SK-N-SH treated with all-trans-retinoic acid at 6 μM for 48 hours (cell line): ENCODE data around the gene SORCS1.
"Not testable (repeated sequence)": the region's sequence is repeated elsewhere in the genome, so short reads cannot be mapped to it uniquely, and the experiment has no call there.

Experiments
- ATAC-seq: fragments of 200-7000 bp; cut with Tn5 transposase; 3 replicates; pipeline ENCODE4 v1.9.1; 2020; ENCODE audit warnings: mild to moderate bottlenecking, moderate library complexity
- ARNTL ChIP-seq: fragments of 450-650 bp; formaldehyde crosslinking; IDR thresholded peaks from 2 replicates; pipeline ENCODE4 v1.5.0; 2020; ENCODE audit warnings: low read depth, mild to moderate bottlenecking, moderate library complexity, borderline replicate concordance
- BACH2 ChIP-seq: fragments of 250-450 bp; sonication (Bioruptor Pico); IDR thresholded peaks from 2 replicates; pipeline ENCODE4 v1.9.0; 2021; ENCODE audit warnings: mild to moderate bottlenecking, borderline replicate concordance
- CREB5 ChIP-seq: fragments of 250-450 bp; sonication (Bioruptor Pico); IDR thresholded peaks from 2 replicates; pipeline ENCODE4 v1.5.1; 2020; ENCODE audit warnings: low read depth, mild to moderate bottlenecking, moderate library complexity
- CSDC2 ChIP-seq: fragments of 250-450 bp; sonication (Bioruptor Pico); IDR thresholded peaks from 2 replicates; pipeline ENCODE4 v1.5.0; 2020; ENCODE audit warnings: mild to moderate bottlenecking, moderate library complexity
- CSRNP3 ChIP-seq: fragments of 250-450 bp; sonication (Bioruptor Pico); IDR thresholded peaks from 2 replicates; pipeline ENCODE4 v1.5.1; 2021; ENCODE audit warnings: mild to moderate bottlenecking, moderate library complexity
- ESRRG ChIP-seq: fragments of 250-450 bp; sonication (Bioruptor Pico); IDR thresholded peaks from 2 replicates; pipeline ENCODE4 v1.6.1; 2021; ENCODE audit warnings: mild to moderate bottlenecking
- GLIS3 ChIP-seq: fragments of 250-450 bp; sonication (Bioruptor Pico); IDR thresholded peaks from 2 replicates; pipeline ENCODE4 v1.5.0; 2020; ENCODE audit warnings: mild to moderate bottlenecking, moderate library complexity
- OSR1 ChIP-seq: fragments of 250-450 bp; sonication (Bioruptor Pico); IDR thresholded peaks from 2 replicates; pipeline ENCODE4 v1.8.0; 2022; ENCODE audit warnings: moderate library complexity, mild to moderate bottlenecking, inconsistent platforms
- PATZ1 ChIP-seq: fragments of 250-450 bp; sonication (Bioruptor Pico); IDR thresholded peaks from 2 replicates; pipeline ENCODE4 v1.8.0; 2020; ENCODE audit warnings: mild to moderate bottlenecking, moderate library complexity, borderline replicate concordance
- POU6F1 ChIP-seq: fragments of 250-450 bp; sonication (Bioruptor Pico); IDR thresholded peaks from 2 replicates; pipeline ENCODE4 v1.8.0; 2021; ENCODE audit warnings: low read depth, mild to moderate bottlenecking, moderate library complexity, borderline replicate concordance
- RARB ChIP-seq: fragments of 250-450 bp; sonication (Bioruptor Pico); IDR thresholded peaks from 2 replicates; pipeline ENCODE4 v1.8.0; 2021; ENCODE audit warnings: mild to moderate bottlenecking, moderate library complexity
- SNAI2 ChIP-seq: fragments of 250-450 bp; sonication (Bioruptor Pico); IDR thresholded peaks from 2 replicates; pipeline ENCODE4 v1.5.0; 2020; ENCODE audit warnings: mild to moderate bottlenecking, moderate library complexity
- TCF4 ChIP-seq: fragments of 250-450 bp; sonication (Bioruptor Pico); IDR thresholded peaks from 2 replicates; pipeline ENCODE4 v1.8.0; 2021; ENCODE audit warnings: mild to moderate bottlenecking, moderate library complexity, borderline replicate concordance
- TSHZ2 ChIP-seq: fragments of 250-450 bp; sonication (Bioruptor Pico); IDR thresholded peaks from 2 replicates; pipeline ENCODE4 v1.5.0; 2020; ENCODE audit warnings: mild to moderate bottlenecking, moderate library complexity
- ZFP3 ChIP-seq: fragments of 250-450 bp; sonication (Bioruptor Pico); IDR thresholded peaks from 2 replicates; pipeline ENCODE4 v1.5.0; 2020; ENCODE audit warnings: mild to moderate bottlenecking, moderate library complexity
- ZFP30 ChIP-seq: fragments of 450-650 bp; formaldehyde crosslinking; IDR thresholded peaks from 2 replicates; pipeline ENCODE4 v1.5.0; 2022; ENCODE audit warnings: mild to moderate bottlenecking, moderate library complexity
- ZNF70 ChIP-seq: fragments of 450-650 bp; formaldehyde crosslinking; IDR thresholded peaks from 2 replicates; pipeline ENCODE4 v1.5.0; 2020; ENCODE audit warnings: mild to moderate bottlenecking, moderate library complexity
- ZNF8 ChIP-seq: fragments of 450-650 bp; formaldehyde crosslinking; IDR thresholded peaks from 2 replicates; pipeline ENCODE4 v1.5.0; 2020; ENCODE audit warnings: mild to moderate bottlenecking, moderate library complexity

SORCS1 gene

GRCh38 chr10:106929291-106929895 lies 235.1 kb downstream of the SORCS1 start:
- TF ChIP-seq BACH2 (CRISPR knock-in tag) (no peak), SNAI2 (no peak), TCF4 (CRISPR knock-in tag) (no peak), OSR1 (CRISPR knock-in tag) (no peak), GLIS3 (CRISPR knock-in tag) (no peak), CREB5 (CRISPR knock-in tag) (no peak), ZNF8 (CRISPR knock-in tag) (no peak), CSDC2 (CRISPR knock-in tag) (no peak), PATZ1 (CRISPR knock-in tag) (no peak), ARNTL (CRISPR knock-in tag) (no peak), CSRNP3 (CRISPR knock-in tag) (no peak), TSHZ2 (CRISPR knock-in tag) (no peak), ESRRG (CRISPR knock-in tag) (no peak)
- no peak for ATAC-seq

- ATAC-seq = not testable (repeated sequence)
Observed at GRCh38 chr10:106928151-106928550, 236.4 kb downstream of the SORCS1 start.

GRCh38 chr10:106925191-106925590 lies 239.3 kb downstream of the SORCS1 start:
- ATAC-seq = no peak
- no peak for TF ChIP-seq ZFP3 (CRISPR knock-in tag)
- peak; percentile 64 for TF ChIP-seq ZNF70 (CRISPR knock-in tag)

GRCh38 chr10:106920538-106920937 lies 244.0 kb downstream of the SORCS1 start:
- ATAC-seq = no peak
- TF ChIP-seq POU6F1 (CRISPR knock-in tag) = no peak
- TF ChIP-seq, all 23 proteins: peak for 0

GRCh38 chr10:106919871-106920282 lies 244.6 kb downstream of the SORCS1 start:
- no peak for TF ChIP-seq RARB (CRISPR knock-in tag)
- TF ChIP-seq ESRRG (CRISPR knock-in tag) = no peak
- TF ChIP-seq ZFP3 (CRISPR knock-in tag) = no peak
- TF ChIP-seq ZFP30 (CRISPR knock-in tag) = no peak
- TF ChIP-seq, all 23 proteins: peak for 0
- ATAC-seq = no peak
